ENCODE data around the gene TMEM181. TPM values are rescaled to one million over a fixed set of nuclear protein-coding genes. Genes with fewer than 3 reads are reported as not detected.

The TMEM181 gene
- total and polyA plus RNA-seq, 2 of the 13 experiments (the other 11 are each of a cell fraction or from before 2014, with no cell fraction given) = 59.1 to 108 TPM

- no peak for FAIRE-seq
- Histone ChIP-seq H3K36me3 (replicated peaks in 1 of 2; ENCODE audit: control insufficient read depth in 1 of 2, insufficient read depth in 2 of 2, low read length in 2 of 2) (peaks cover 50 to 94% of the 10 kb centered on the region in 2 experiments), H3K4me1 (ENCODE audit: insufficient read depth, low read length) (no peaks in the 10 kb centered on the region), H3K27me3 (ENCODE audit: control insufficient read depth in 1 of 2, insufficient read depth in 2 of 2, low read length in 2 of 2) (no peaks in the 10 kb centered on the region), H3K4me2 (ENCODE audit: low read depth, low read length) (no peak overlapping the region), H3K9me3 (ENCODE audit: low read length) (no peaks in the 10 kb centered on the region), H3K79me2 (ENCODE audit: insufficient read depth, low read length) (peaks cover 22% of the 10 kb centered on the region), H3K27ac (ENCODE audit: extremely low read length, insufficient read depth, low read length) (no peak overlapping the region), H2AFZ (ENCODE audit: low read length) (no peak overlapping the region), H4K20me1 (ENCODE audit: insufficient read depth, low read length) (peaks cover 49% of the 10 kb centered on the region), H3K9ac (ENCODE audit: insufficient read depth, low read depth, low read length) (no peak overlapping the region), H3K4me3 (replicated peaks in 1 of 3; ENCODE audit: insufficient read depth in 1 of 3, low read depth in 2 of 3, low read length in 3 of 3) (no peak overlapping the region)
- ChIA-PET POLR2A (interaction anchor here (0.9 kb wide), 1 partner anchor 8 kb away, joined by 3 read pairs; no protein-coding TSS in a partner anchor), CTCF (ENCODE audit: low intra/inter-chr PET ratio, low total read pairs) (no interaction called here)
- no peak for ATAC-seq
- WGBS (ENCODE audit: low lambda C conversion rate) = 97% methylated on average over 15 of the region's 15 CpGs
- BruUV-seq (replicated peaks) = no TSS peak
- intact Hi-C loops (cut with micrococcal nuclease; ENCODE audit: unreplicated experiment) = loop anchor here (2.0 kb wide), 1 partner anchor 97 kb away; no protein-coding TSS in a partner anchor
- no peak for DNase-seq (ENCODE audit: low spot score)
- TF ChIP-seq ZNF24 (IDR thresholded peaks at IDR 0.05) = no peak
- TF ChIP-seq PHF20 (CRISPR knock-in tag; IDR thresholded peaks at IDR 0.05) = no peak
- TF ChIP-seq RBM22 (optimal IDR thresholded peaks at IDR 0.05; ENCODE audit: low read length) = peak; percentile 70
- no peak for TF ChIP-seq ZNF205 (CRISPR knock-in tag; IDR thresholded peaks at IDR 0.05)
- TF ChIP-seq TOE1 (CRISPR knock-in tag; IDR thresholded peaks at IDR 0.05) = no peak
- no peak for TF ChIP-seq ZFP36 (IDR thresholded peaks at IDR 0.05; ENCODE audit: borderline replicate concordance, low read depth, low read length, partially characterized antibody)
- no peak for TF ChIP-seq ATF7 (IDR thresholded peaks at IDR 0.05)
- no peak for TF ChIP-seq ATF7 (CRISPR knock-in tag; IDR thresholded peaks at IDR 0.05)
- no peak for TF ChIP-seq NFATC3 (CRISPR knock-in tag; IDR thresholded peaks at IDR 0.05)
- TF ChIP-seq AGO2 (optimal IDR thresholded peaks at IDR 0.05; ENCODE audit: low read depth, low read length) = peak; percentile 31
- TF ChIP-seq TBX2 (CRISPR knock-in tag; IDR thresholded peaks at IDR 0.05; ENCODE audit: borderline replicate concordance) = no peak
- TF ChIP-seq SMAD3 (CRISPR knock-in tag; IDR thresholded peaks at IDR 0.05) = no peak
- TF ChIP-seq, protein P1, sequence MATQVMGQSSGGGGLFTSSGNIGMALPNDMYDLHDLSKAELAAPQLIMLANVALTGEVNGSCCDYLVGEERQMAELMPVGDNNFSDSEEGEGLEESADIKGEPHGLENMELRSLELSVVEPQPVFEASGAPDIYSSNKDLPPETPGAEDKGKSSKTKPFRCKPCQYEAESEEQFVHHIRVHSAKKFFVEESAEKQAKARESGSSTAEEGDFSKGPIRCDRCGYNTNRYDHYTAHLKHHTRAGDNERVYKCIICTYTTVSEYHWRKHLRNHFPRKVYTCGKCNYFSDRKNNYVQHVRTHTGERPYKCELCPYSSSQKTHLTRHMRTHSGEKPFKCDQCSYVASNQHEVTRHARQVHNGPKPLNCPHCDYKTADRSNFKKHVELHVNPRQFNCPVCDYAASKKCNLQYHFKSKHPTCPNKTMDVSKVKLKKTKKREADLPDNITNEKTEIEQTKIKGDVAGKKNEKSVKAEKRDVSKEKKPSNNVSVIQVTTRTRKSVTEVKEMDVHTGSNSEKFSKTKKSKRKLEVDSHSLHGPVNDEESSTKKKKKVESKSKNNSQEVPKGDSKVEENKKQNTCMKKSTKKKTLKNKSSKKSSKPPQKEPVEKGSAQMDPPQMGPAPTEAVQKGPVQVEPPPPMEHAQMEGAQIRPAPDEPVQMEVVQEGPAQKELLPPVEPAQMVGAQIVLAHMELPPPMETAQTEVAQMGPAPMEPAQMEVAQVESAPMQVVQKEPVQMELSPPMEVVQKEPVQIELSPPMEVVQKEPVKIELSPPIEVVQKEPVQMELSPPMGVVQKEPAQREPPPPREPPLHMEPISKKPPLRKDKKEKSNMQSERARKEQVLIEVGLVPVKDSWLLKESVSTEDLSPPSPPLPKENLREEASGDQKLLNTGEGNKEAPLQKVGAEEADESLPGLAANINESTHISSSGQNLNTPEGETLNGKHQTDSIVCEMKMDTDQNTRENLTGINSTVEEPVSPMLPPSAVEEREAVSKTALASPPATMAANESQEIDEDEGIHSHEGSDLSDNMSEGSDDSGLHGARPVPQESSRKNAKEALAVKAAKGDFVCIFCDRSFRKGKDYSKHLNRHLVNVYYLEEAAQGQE (IDR thresholded peaks at IDR 0.05; ENCODE audit: borderline replicate concordance in 1 of 2, low read depth in 1 of 2, low read length in 2 of 2) = no peak
- no peak for TF ChIP-seq ZNF841 (CRISPR knock-in tag; IDR thresholded peaks at IDR 0.05; ENCODE audit: borderline replicate concordance)
- TF ChIP-seq ZBED4 (CRISPR knock-in tag; IDR thresholded peaks at IDR 0.05; ENCODE audit: borderline replicate concordance) = no peak
- TF ChIP-seq HOXA5 (CRISPR knock-in tag; IDR thresholded peaks at IDR 0.05) = no peak
- in situ Hi-C loops (cut with HindIII; ENCODE audit: extremely low pct_ligation_motif_present, low pct_unique_long_range_greater_than_20kb) = no loop called here
Observed at GRCh38 chr6:158603261-158604047, 43.6 kb downstream of the TMEM181 start.

Measured in HepG2 (cell line).